ENCODE data around the gene NLGN1.

- TF ChIP-seq ELF4 (IDR thresholded peaks at IDR 0.05) (no peak), HDGF (IDR thresholded peaks at IDR 0.05; ENCODE audit: borderline replicate concordance) (no peak), SP1 (IDR thresholded peaks at IDR 0.05) (no peak), FOXK2 (IDR thresholded peaks at IDR 0.05) (no peak), FOXM1 (IDR thresholded peaks at IDR 0.05; ENCODE audit: borderline replicate concordance) (no peak)
Measured at GRCh38 chr3:173660645-173661299, 263.2 kb downstream of the NLGN1 start.
